Erythroblast (primary cell): ENCODE data around the gene POFUT1.
A peak's percentile ranks its signal among the peaks of the same experiment; 100 is the strongest.

ENCODE experiments used
- DNase-seq, 2 experiments: peaks; one replicate each; lab custom pipeline; 2025; lab: John Stamatoyannopoulos, UW
- GATA1 ChIP-seq: IDR thresholded peaks from 2 replicates; pipeline ENCODE4 v1.6.1; 2011; ENCODE audit warnings: low read depth, mild to moderate bottlenecking, control low read depth, low read length, moderate library complexity
- POLR2A ChIP-seq: IDR thresholded peaks from 2 replicates; pipeline ENCODE4 v1.6.1; 2011; ENCODE audit warnings: mild to moderate bottlenecking, low read length

Gene POFUT1

DNA sequence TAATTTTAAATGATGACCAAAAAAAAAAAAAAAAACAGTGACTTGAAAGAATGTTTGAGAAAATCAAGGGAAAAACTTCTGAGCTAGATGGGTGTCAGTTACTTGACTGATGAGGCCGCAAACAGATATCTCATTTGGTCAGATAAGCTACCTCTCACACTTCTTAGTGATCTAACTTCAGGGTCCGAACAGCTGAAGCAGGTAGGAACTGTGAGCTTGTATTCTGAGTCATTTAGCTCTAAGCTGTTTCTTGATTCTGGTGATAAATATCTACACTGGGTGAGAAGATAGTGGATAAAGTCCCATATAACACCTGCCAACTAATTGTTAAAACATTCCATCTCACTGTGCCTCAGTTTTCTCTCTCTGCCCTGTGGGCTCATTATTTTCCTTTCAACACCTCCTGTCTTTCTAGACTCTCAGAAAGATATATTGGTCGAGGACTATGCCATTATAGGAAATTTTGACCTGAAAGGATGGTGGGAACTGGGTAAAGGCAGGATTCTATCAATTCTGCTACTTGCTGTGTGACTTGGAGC, 77.5 kb downstream of the POFUT1 start:
- no peak for TF ChIP-seq GATA1
- no peak for TF ChIP-seq POLR2A
- peak in 1 of 2 experiments; percentile 18 for DNase-seq

DNA sequence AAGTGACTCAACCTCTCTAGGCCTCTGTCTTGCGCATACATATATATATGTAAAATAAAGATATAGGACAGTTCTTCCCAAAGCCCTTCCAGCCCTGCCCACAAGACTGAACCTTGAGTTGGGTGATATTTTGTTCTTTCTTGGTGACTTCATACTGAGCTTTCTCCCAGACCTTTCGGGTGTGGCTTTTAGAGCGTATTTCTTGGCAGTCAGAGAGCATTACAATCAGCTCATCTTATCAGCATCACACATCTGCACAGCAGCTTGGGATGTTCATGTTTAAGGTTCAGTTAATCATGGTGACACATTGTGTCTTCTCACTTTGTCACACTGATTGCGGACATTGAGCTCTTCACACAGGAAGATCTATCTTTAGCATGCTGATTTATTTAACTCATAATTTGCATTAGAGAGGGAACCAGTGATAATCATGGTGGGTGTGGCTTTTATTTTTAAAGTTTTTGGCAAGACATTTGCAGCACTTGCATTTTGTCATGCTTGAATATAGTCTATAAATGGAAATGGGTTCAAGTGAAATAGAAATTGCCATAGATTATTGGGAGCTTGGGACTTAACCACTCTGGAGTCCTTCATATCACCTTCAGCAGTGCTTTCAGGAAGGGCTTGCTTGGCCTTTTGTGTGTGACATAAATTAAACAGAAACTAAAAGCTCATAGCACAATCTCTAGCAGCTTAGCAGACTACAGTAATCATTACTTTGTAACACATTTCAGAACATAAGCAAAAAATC, 78.1 kb downstream of the POFUT1 start:
- DNase-seq: peak; percentile 86 to 97
- no peak for TF ChIP-seq POLR2A
- peak; percentile 70 for TF ChIP-seq GATA1

DNA sequence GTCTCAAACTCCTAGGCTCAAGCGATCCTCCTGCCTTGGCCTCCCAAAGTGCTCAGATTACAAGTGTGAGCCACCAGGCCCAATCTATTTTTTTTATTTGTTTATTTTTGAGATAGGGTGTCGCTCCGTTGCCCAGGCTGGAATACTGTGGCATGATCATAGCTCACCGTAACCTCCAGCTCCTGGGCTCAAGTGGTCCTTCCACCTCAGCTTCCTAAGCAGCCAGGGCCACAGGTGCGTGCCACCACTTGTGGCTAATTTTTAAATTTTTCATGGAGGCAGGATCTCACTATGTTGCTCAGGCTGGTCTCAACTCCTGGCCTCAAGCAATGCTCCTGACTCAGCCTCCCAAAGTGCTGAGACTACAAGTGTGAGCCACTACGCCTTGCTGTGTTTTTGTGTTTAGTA, 79.6 kb downstream of the POFUT1 start:
- DNase-seq: no peak
- no peak for TF ChIP-seq POLR2A
- TF ChIP-seq GATA1: no peak
